ENCODE results near the gene SEC16A. TPM values are rescaled to one million over a fixed set of nuclear protein-coding genes. Genes with fewer than 3 reads are reported as not detected.

SEC16A gene
- total RNA-seq, 1 donor from 2014 or later = 66.1 TPM

- no peak for TF ChIP-seq CTCF (IDR thresholded peaks at IDR 0.05)
- Histone ChIP-seq H3K4me1 (no peaks in the 10 kb centered on the region), H3K4me3 (no peak overlapping the region), H3K36me3 (peaks cover 98 to 99% of the 10 kb centered on the region in 2 donors), H3K9me3 (no peaks in the 10 kb centered on the region), H3K27ac (no peak overlapping the region), H3K27me3 (no peaks in the 10 kb centered on the region)
- DNase-seq (ENCODE audit: low spot score in 2 of 2) = no peak
- intact Hi-C loops (cut with DNase I) = no loop called here
Observed at GRCh38 chr9:136419092-136419420, 63.8 kb downstream of the SEC16A start.

GRCh38 chr9:136418182-136419091, 64.4 kb downstream of the SEC16A start:
- no peak for DNase-seq (ENCODE audit: low spot score in 2 of 2)
- Histone ChIP-seq H3K27ac (no peak overlapping the region), H3K4me1 (no peaks in the 10 kb centered on the region), H3K36me3 (peaks cover 98 to 99% of the 10 kb centered on the region in 2 donors), H3K27me3 (no peaks in the 10 kb centered on the region), H3K9me3 (no peaks in the 10 kb centered on the region), H3K4me3 (no peak overlapping the region)
- intact Hi-C loops (cut with DNase I) = no loop called here
- TF ChIP-seq CTCF (IDR thresholded peaks at IDR 0.05) = no peak

GRCh38 chr9:136416914-136417313, 65.9 kb downstream of the SEC16A start:
- intact Hi-C loops (cut with DNase I) = no loop called here
- TF ChIP-seq CTCF (IDR thresholded peaks at IDR 0.05) = no peak
- Histone ChIP-seq H3K27ac (no peak overlapping the region), H3K4me3 (no peak overlapping the region), H3K9me3 (no peaks in the 10 kb centered on the region), H3K36me3 (peaks cover 90 to 92% of the 10 kb centered on the region in 2 donors), H3K27me3 (no peaks in the 10 kb centered on the region), H3K4me1 (peaks cover 0 to 1% of the 10 kb centered on the region in 2 donors)
- DNase-seq (ENCODE audit: low spot score in 2 of 2) = no peak

- intact Hi-C loops (cut with DNase I) = no loop called here
- Histone ChIP-seq H3K27me3 (no peaks in the 10 kb centered on the region), H3K36me3 (peaks cover 85 to 87% of the 10 kb centered on the region in 2 donors)
Observed at GRCh38 chr9:136416427-136416826, 66.4 kb downstream of the SEC16A start.

GRCh38 chr9:136412962-136413361, 69.9 kb downstream of the SEC16A start:
- no peak for DNase-seq (ENCODE audit: low spot score in 2 of 2)
- Histone ChIP-seq H3K27ac (no peak overlapping the region), H3K36me3 (peaks cover 52 to 54% of the 10 kb centered on the region in 2 donors)

More at GRCh38 chr9:136416427-136416826, 66.4 kb downstream of the SEC16A start:
- no peaks in the 10 kb centered on the region for H3K9me3 ChIP-seq
- no peak overlapping the region for H3K4me3 ChIP-seq
- no peak overlapping the region for H3K27ac ChIP-seq
- DNase-seq (ENCODE audit: low spot score in 2 of 2) = no peak
- no peak for TF ChIP-seq CTCF (IDR thresholded peaks at IDR 0.05)
- H3K4me1 ChIP-seq = peaks cover 0 to 6% of the 10 kb centered on the region in 2 donors

More at GRCh38 chr9:136412962-136413361, 69.9 kb downstream of the SEC16A start:
- TF ChIP-seq CTCF (IDR thresholded peaks at IDR 0.05) = no peak
- Histone ChIP-seq H3K4me3 (no peak overlapping the region), H3K4me1 (peaks cover 9 to 19% of the 10 kb centered on the region in 2 donors), H3K9me3 (no peaks in the 10 kb centered on the region), H3K27me3 (no peaks in the 10 kb centered on the region)
- intact Hi-C loops (cut with DNase I) = loop anchor here (5.0 kb wide), 1 partner anchor 69 kb away; the partner anchor contains the start of gene SEC16A
